Breast epithelium (tissue), 4 donors: Measurements from ENCODE around the gene SEPHS1. TPM values are rescaled to one million over a fixed set of nuclear protein-coding genes. Genes with fewer than 3 reads are reported as not detected.

Source experiments
- DNase-seq, 2 donors: peaks; one replicate each; pipeline ENCODE4 v3.0.0-alpha.2; 2019; ENCODE audit warnings: low spot score in 2 of 2
- H3K27ac ChIP-seq, 2 donors: fragments of 200-600 bp; sonication (generic) in 1 of 2; one replicate each; pipeline ENCODE4 v1.5.1; 2016 to 2019; ENCODE audit warnings: mild to moderate bottlenecking in 1 of 2
- H3K27me3 ChIP-seq, 2 donors: fragments of 200-600 bp; sonication (generic) in 1 of 2; one replicate each; pipeline versions ENCODE4 v1.5.1 to v1.6.0; 2017 to 2019; ENCODE audit warnings: control low read depth in 1 of 2, mild to moderate bottlenecking in 1 of 2
- H3K36me3 ChIP-seq: fragments of 200-600 bp; one replicate; pipeline ENCODE4 v1.5.1; 2019
- H3K4me1 ChIP-seq, 2 donors: fragments of 200-600 bp; sonication (generic); one replicate each; pipeline ENCODE4 v1.5.1; 2016 to 2019; ENCODE audit warnings: control low read depth in 1 of 2
- H3K4me3 ChIP-seq, 3 donors: fragments of 200-600 bp; sonication (generic); 1 replicate in 2 of 3; 2 replicates in 1 of 3; pipeline ENCODE4 v1.5.1; 2016 to 2019; ENCODE audit warnings: mild to moderate bottlenecking in 3 of 3, moderate library complexity in 2 of 3
- H3K9me3 ChIP-seq, 2 donors: fragments of 200-600 bp; sonication (generic) in 1 of 2; one replicate each; pipeline ENCODE4 v1.5.1; 2016 to 2019; ENCODE audit warnings: control low read depth in 1 of 2
- CTCF ChIP-seq, 3 donors: fragments of 450-650 bp; IDR thresholded peaks; one replicate each; pipeline ENCODE4 v1.5.1; 2016 to 2017; ENCODE audit warnings: antibody characterized with exemption in 3 of 3, mild to moderate bottlenecking in 3 of 3, moderate library complexity in 3 of 3
- POLR2A ChIP-seq: fragments of 450-650 bp; IDR thresholded peaks from one replicate; pipeline ENCODE4 v1.6.1; 2016; ENCODE audit warnings: antibody characterized with exemption, mild to moderate bottlenecking, moderate library complexity
- POLR2AphosphoS5 ChIP-seq, 3 donors: sonication (generic); formaldehyde crosslinking; IDR thresholded peaks; one replicate each; pipeline ENCODE4 v1.6.1; 2017; ENCODE audit warnings: antibody characterized with exemption in 3 of 3
- intact Hi-C: fragments of 100-400 bp; cut with DNase I; formaldehyde crosslinking; loops from one replicate; pipeline ENCODE4 v1.15.1; 2023; ENCODE audit warnings: low total_unique reads
- total RNA-seq, 3 donors: library from RNA; depleted of rRNA; stranded (reverse); fragments of >200 nt; gene quantifications; one replicate each; pipeline ENCODE4 v1.1.0, GENCODE V29; 2016

The SEPHS1 gene
- total RNA-seq, 3 donors from 2014 or later, result 33.9 to 53.3 (median 43.6) TPM

GRCh38 chr10:13392701-13393100 is 44.6 kb upstream of the SEPHS1 start:
- intact Hi-C loops, result loop anchor here (5.0 kb wide), 1 partner anchor 360 kb away; no protein-coding TSS in a partner anchor
- H3K36me3 ChIP-seq, result no peaks in the 10 kb centered on the region
- H3K27ac ChIP-seq, result no peak overlapping the region
- H3K4me3 ChIP-seq, result no peak overlapping the region
- no peaks in the 10 kb centered on the region for H3K27me3 ChIP-seq
- no peak for DNase-seq
- H3K4me1 ChIP-seq, result no peaks in the 10 kb centered on the region
- H3K9me3 ChIP-seq, result no peaks in the 10 kb centered on the region
- no peak for TF ChIP-seq POLR2A
- TF ChIP-seq CTCF (IDR thresholded peaks at IDR 0.05), result no peak
- TF ChIP-seq POLR2AphosphoS5 (IDR thresholded peaks at IDR 0.05), result no peak

DNA sequence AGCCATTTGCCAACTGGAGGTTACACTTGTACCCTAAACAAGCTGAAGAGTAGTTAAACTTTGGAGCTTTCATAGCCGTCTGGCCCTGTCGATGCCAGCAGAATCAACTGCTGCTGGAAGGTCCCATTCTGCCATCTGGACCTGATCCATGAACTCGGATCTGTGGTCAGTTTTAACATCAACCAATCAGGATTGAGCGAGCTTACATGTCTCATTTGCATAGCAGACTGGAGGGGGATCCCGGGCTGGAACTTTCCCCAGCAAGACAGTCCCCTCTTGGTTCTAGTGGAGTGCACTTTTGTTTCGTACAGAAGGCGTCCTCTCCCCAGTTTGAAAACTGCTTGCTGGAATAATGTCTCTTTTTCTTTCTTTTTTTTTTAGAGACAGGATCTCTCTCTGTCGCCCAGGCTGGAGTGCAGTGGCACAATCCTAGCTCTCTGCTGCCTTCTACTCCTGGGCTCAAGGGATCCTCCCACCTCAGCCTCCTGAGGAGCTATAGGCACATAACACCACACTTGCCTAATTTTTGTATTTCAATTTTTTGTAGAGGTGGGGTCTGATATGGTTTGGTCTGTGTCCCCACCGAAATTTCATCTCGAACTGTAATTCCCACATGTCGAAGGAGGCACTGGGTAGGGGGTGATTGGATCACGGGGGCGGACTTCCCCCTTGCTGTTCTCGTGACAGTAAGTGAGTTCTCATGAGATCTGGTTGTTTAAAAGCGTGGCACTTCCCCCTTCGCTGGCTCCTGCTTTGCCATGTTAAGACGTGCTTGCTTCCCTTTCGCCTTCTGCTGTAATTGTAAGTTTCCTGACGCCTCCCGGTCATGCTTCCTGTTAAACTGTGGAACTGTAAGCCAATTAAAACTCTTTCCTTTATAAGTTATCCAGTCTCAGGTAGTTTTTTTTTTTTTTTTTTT is 42.8 kb upstream of the SEPHS1 start:
- Histone ChIP-seq H3K4me3 (peak overlapping the region in 1 of 3 donors; percentile 25), H3K27ac (peak overlapping the region in 1 of 2 donors; percentile 25), H3K36me3 (no peaks in the 10 kb centered on the region), H3K27me3 (no peaks in the 10 kb centered on the region), H3K9me3 (no peaks in the 10 kb centered on the region), H3K4me1 (no peaks in the 10 kb centered on the region)
- intact Hi-C loops, result loop anchor here (5.0 kb wide), 1 partner anchor 361 kb away; no protein-coding TSS in a partner anchor
- no peak for TF ChIP-seq POLR2A
- TF ChIP-seq CTCF (IDR thresholded peaks at IDR 0.05), result no peak
- no peak for TF ChIP-seq POLR2AphosphoS5 (IDR thresholded peaks at IDR 0.05)
- DNase-seq, result no peak

GRCh38 chr10:13388478-13389230 is 40.6 kb upstream of the SEPHS1 start:
- Histone ChIP-seq H3K27me3 (no peaks in the 10 kb centered on the region), H3K4me3 (no peak overlapping the region), H3K27ac (no peak overlapping the region), H3K36me3 (no peaks in the 10 kb centered on the region), H3K4me1 (no peaks in the 10 kb centered on the region), H3K9me3 (no peaks in the 10 kb centered on the region)
- no peak for DNase-seq
- no peak for TF ChIP-seq POLR2A
- TF ChIP-seq CTCF (IDR thresholded peaks at IDR 0.05), result no peak
- TF ChIP-seq POLR2AphosphoS5 (IDR thresholded peaks at IDR 0.05), result no peak
- intact Hi-C loops, result no loop called here

DNA sequence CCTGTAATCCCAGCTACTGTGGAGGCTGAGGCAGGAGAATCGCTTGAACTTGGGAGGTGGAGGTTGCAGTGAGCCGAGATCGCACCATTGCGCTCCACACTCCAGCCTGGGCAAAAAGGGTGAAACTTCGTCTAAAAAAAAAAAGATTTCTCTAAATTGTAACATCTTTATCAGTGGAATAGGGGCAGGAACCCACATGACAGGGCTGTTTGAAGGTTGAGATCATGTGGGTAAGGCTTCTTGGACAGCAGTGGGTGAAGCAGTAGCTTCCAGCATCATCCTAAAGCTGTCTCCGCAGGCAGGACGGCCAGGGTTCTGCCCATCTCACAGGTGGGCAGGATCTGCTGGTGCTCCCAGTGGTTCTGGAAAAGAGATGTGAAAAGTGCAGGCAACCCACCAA is 37.9 kb upstream of the SEPHS1 start:
- TF ChIP-seq CTCF (IDR thresholded peaks at IDR 0.05) (no peak), POLR2A (no peak), POLR2AphosphoS5 (IDR thresholded peaks at IDR 0.05) (no peak)
- Histone ChIP-seq H3K36me3 (no peaks in the 10 kb centered on the region), H3K27ac (no peak overlapping the region), H3K4me3 (no peak overlapping the region), H3K27me3 (no peaks in the 10 kb centered on the region), H3K4me1 (no peaks in the 10 kb centered on the region), H3K9me3 (no peaks in the 10 kb centered on the region)
- intact Hi-C loops, result no loop called here
- DNase-seq, result no peak

DNA sequence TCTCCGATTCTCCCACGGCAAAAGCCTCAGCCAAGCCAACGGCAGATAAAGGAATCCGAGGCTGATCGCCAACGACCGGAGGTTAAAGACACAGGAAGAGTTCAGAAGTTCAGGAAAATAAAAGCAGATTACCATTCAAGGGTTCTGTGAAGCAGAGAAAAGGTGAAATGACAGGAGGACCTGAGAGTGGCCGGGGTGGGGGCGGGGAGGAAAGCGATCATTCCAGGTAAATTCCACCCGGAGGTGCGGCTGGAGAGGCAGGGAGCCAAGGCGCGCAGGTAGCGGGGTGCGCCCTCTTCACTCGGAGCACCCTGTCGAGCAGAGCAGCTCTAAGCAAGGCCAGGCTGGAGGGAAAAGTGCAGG is 35.3 kb upstream of the SEPHS1 start:
- intact Hi-C loops, result no loop called here

More for the DNA sequence above, 35.3 kb upstream of the SEPHS1 start:
- no peaks in the 10 kb centered on the region for H3K36me3 ChIP-seq
- H3K9me3 ChIP-seq, result no peaks in the 10 kb centered on the region
- no peaks in the 10 kb centered on the region for H3K27me3 ChIP-seq
- peak overlapping the region in 2 of 3 donors; percentile 46 to 62 for H3K4me3 ChIP-seq
- peak overlapping the region; percentile 38 to 75 for H3K27ac ChIP-seq
- no peaks in the 10 kb centered on the region for H3K4me1 ChIP-seq
- peak; percentile 22 to 72 for DNase-seq
- TF ChIP-seq POLR2AphosphoS5 (IDR thresholded peaks at IDR 0.05) (no peak), POLR2A (no peak), CTCF (IDR thresholded peaks at IDR 0.05) (no peak)
